Middle frontal gyrus (tissue), 1 donor: ENCODE measurements around the gene SLC33A1.
"Not testable (repeated sequence)": the region's sequence is repeated elsewhere in the genome, so short reads cannot be mapped to it uniquely, and the experiment has no call there.

Experiments
- DNase-seq: peaks from one replicate; pipeline ENCODE4 v3.0.0-alpha.2; 2015; ENCODE audit warnings: low spot score; ENCODE audit errors: extremely low spot score

SLC33A1 gene

DNA sequence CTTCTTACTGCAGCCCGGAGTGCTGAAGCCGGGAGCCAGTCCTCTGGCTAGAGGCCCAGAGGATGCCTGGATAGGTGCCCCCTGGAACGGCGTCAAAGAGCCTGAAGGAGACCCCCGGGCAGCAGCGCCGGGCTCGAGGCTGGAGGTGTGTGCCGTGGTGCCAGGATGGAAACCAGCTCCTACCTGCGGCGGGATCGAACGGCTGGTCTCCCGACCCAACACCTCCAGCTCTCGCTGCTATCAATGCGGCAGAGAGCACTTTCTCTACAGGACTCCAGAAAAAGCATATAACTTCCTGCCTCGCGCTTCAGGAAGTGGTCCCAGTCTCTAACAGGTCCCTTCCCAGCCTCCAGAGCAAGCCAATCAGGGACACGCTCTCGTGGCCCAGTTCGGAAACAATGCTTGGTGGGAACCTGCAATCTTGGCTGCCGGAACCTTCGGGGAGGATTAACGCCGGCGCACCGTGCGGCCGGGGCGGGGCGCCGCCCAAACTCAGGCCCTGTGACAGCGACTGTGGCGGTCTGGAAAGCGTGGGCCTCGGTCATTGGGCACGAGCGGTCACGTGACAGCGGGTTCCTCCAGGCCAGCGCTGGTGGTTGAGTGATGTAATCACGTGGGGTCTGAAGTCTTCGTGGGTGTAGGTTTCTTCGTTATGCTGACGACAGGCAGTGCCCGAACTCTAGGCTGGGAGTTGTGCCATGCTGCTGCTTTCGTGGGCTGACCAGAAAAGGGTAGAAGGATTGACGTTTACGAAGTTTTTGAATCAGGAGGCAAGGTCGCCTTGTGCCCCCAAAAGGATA is at the start of gene SLC33A1:
SLC33A1 (minus strand) TSS at position 287 of the 800 bp plus-strand sequence. CDS start 430 bp downstream, outside the sequence.
- peak; percentile 98 for DNase-seq

DNA sequence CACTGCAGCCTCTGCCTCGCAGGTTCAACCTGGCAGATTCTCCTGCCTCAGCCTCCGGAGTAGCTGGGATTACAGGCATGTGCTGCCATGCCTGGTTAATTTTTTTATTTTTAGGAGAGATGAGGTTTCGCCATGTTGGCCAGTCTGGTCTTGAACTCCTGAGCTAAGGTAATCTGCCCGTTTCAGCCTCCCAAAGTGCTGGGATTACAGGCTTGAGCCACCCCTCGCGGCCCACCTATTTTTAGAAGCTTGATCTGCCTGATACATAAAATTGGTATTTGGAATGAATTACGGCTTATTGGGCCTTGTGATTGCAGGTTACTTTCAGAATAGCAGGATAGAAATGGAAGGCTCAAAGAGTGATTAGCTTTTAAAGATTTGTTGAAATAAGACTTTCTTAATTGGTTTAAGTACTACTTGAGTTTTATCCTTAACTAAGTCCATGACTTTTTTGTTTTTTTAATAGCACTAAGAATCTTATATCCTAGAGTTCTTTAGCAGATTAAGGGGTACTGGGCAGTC is 41.2 kb upstream of the SLC33A1 start:
- DNase-seq: no peak

DNA sequence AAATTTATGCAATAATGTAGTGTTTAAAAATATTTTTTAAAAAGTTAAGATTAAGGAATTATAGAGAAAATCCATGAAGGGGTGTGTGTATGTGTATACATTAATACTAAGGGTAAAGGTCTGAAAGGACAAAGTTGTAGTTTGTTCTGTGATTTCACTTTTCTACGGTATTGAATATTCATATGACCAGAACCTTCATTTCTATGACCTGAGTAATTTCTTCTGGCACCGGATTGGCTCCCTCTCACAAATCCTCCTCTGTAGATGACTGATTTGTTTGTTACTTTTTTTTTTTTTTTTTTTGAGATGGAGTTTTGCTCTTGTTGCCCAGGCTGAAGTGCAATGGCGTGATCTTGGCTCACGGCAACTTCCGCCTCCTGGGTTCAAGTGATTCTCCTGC is 37.1 kb upstream of the SLC33A1 start:
- DNase-seq: no peak

DNA sequence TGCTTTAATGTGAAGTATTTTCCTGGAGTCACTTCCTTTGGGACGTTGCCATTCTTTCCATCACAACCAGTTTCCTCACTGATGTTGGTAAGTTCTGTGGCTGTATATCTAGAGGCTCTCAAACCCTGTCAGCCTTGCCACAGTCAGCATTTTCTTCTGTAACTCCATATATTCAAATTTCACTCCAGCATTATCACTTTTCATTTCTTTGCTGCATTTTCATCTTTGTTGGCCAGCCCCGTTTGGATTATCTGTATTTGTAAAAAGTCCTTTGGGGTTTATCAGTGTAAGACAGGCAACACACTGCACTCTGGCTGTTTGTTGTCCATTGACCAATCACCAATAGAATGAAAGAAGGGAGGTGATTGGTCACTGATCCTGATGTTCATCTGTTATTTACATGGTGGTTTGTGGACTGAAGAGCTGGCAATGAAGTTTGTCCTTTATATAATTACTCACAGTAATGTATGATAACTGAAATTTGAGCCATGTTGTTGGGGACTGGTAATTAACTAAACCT is 36.5 kb upstream of the SLC33A1 start:
- no peak for DNase-seq

DNA sequence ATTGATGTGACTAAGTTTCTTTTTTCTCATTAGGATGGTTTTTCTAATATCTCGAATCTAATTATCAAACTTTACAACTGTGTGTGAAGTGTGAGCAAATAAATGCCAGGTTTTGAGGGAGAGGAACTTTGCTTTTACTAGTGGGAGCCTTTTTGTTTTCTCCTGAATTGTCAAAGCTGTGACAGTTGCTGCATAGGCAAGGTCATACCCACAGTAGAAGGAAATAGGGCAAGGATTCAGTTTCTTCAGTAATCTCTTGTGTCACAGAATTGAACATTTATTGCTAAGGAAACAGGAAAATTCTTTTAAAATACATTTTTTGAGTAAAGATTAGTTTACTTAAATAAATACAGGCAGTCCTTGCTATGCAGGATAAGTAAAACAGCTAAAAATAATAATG is 35.7 kb upstream of the SLC33A1 start:
- no peak for DNase-seq

DNA sequence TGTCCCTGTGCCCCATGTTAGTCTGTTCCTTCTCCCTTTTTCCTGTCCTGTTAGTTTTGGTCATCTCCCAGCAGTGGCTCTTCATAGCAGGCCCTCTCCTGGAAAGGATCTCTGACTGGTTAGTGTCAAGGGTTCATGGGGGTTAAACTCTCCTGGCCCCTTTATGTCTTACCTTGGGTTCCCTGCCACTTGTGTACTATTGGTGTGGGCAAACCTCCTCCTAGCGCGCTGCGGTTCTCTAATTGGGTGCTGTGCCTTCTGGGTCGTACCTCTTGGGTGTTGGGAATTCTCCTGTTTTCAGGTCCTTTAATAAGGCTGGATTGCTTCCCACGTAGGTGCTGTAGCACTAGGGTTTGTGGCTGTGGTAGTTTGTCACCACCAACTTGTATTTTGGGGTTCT is 35.0 kb upstream of the SLC33A1 start:
- DNase-seq: no peak

DNA sequence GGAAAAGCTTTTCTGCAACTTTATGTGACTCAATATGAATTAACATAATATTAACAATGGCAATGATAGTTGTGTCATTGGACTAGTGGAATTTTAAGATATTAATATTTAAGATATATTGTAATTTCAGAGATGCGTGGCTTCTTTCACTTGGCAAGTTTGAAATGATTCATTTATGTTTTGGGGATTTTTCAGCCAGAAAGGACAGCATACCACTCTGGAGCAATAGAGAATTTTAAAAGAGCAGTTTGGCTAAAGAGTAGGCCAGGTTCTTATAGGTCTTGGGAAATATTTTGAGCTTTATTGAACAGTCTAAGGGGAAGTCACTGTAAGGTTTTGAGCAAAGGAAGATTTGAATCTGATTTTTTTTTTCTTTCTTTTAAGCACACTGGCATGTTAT is 32.7 kb upstream of the SLC33A1 start:
- no peak for DNase-seq

DNA sequence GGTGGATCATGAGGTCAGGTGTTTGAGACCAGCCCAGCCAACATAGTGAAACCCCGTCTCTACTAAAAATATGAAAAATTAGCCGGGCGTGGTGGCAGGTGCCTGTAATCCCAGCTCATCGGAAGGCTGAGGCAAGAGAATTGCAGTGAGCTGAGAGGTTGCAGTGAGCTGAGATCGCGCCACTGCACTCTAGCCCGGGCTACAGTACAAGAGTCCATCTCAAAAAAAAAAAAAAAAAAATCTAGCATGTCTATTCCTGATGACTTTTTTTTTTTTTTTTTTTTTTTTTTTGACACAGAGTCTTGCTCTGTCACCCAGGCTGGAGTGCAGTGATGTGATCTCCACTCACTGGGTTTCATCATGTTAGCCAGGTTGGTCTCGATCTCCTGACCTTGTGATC is 32.1 kb upstream of the SLC33A1 start:
- not testable (repeated sequence) for DNase-seq

DNA sequence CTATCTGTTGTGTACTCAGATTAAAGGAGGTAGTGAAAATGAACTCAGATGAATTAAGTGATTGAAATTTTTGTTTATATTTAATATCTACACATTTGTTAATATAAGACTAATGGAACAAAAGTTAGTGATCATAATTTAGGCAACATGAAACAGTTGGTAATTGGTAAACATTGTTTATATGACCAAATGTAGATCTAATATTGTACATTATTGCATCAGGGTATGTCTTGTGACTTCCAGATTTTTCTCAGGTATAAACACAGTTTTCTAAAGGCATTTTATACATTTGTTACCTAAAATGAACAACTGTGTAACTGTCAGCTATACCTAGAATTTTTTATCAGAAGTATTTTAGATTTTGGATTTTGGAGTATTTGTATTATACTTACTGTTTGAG is 31.1 kb upstream of the SLC33A1 start:
- no peak for DNase-seq

DNA sequence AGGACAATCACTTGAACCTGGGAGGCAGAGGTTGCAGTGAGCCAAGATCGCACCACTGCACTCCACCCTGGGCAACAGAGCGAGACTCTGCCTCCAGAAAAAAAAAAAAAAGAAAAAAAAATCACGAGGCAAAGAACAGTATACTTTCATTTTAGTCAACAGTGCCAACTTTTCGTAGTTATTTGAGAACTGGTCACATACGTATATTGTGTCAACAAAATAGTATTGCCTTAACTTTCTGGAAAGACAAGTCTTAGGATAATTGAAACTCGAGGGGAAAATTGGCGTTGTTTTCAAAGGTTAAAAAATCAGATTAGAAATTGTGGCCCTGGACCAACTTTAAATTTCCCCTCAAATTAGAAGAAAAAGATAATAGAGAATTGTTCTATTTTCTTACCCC is 30.1 kb upstream of the SLC33A1 start:
- no peak for DNase-seq

DNA sequence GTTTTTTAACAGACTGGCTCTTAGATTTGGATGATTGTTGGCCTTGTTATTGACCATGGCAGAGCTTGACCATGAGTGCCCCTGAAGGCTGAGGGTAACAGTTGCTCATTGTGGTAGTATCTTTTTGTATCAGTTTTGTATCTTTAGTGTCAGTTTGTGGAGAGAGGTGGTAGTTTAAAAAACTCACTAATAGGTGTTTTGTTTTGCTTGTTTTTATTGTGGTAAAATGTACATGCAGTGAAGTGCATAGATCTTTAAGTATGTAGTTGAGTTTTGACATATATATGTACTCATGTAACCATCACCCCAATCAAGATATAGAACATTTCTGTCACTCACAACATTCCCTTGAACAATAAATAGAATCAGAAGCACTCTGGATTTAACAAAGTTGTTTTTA is 26.1 kb upstream of the SLC33A1 start:
- no peak for DNase-seq

DNA sequence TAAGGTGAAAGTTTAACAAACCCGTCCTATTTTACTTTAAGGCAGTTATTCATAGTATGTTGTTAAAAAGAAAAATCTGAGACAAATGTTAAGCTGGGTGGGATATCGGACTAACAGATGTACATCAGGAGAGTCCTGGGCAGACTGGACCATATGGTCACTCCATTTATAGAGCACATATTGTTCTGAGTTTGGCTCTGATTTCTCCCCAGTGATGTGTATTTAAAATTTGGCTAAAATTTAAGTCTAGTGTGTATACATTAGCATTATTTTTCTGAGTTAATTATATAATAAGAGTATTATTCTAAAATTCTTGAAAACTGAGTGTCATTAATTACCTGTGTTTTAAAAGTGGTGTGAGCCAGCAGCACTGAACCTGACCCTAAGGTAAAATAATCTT is 22.3 kb upstream of the SLC33A1 start:
- DNase-seq: no peak

DNA sequence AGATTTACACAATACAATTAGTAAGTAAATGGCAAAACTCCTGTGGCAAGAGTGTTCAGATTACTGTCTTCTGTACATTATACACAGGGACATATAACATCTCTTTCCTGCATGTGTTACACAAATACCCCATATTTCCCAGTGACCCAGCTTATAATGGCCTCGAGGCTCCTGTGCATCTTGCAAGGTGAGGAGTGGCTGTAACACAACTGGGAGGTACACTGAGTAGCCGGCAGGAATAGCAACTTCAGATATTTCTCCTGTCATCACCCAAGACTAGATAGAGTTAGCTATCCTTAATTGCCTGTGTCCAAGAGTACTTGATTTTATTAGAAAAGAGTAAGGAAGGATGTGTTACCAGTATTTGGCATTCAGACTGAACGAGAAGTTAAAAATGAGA is 21.8 kb upstream of the SLC33A1 start:
- no peak for DNase-seq

DNA sequence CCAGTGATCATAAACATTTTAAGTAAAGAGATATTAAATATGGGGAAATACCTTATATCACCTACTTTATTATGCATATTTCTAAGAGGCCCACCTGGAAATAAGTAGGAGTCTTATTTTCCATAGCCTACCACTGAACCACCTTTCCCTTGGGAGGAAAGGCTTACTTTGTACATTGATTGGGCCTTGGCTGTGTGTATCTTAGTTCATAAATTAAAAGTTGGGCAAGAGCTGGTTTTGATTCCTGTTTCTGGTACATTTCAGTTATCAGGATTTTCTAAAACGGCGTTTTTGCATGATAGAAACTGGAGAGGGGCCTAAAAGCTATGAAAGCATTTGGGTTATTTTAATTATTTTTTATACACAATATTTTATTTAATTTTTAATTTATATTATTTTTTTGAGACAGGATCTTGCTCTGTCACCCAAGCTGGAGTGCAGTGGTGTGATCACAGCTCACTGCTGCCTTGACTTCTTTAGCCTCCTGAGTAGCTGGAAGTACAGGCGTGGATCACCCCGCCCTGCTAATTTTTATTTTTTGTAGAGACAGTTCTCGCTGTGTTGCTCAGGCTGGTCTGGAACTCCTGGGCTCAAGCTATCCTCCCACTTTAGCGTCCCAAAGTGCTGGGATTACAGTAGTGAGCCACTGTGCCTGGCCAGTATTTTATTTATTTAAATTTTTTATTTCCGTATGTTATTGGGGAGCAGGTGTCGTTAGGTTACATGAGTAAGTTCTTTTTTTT is 18.8 kb upstream of the SLC33A1 start:
- no peak for DNase-seq

DNA sequence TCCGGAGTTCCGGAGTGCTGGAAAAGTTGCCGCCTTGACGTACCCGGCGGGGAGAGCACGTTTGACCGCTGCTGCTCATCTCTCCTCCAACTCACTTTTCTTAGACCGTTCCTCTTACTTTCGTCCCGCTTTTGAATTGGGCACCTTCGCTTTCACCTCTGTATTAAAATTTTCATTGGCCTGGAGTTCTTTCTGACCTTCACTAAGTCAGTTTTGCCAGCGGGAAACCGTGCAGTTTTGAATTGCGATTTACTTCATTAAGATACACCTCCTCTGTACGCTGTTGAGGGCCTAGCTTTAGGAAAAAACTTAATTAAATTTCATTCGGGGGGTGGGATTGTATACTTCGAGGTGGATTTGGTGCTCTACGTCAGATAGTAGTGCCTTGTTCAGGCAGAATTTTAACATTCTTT is 17.5 kb upstream of the SLC33A1 start:
- DNase-seq: no peak

DNA sequence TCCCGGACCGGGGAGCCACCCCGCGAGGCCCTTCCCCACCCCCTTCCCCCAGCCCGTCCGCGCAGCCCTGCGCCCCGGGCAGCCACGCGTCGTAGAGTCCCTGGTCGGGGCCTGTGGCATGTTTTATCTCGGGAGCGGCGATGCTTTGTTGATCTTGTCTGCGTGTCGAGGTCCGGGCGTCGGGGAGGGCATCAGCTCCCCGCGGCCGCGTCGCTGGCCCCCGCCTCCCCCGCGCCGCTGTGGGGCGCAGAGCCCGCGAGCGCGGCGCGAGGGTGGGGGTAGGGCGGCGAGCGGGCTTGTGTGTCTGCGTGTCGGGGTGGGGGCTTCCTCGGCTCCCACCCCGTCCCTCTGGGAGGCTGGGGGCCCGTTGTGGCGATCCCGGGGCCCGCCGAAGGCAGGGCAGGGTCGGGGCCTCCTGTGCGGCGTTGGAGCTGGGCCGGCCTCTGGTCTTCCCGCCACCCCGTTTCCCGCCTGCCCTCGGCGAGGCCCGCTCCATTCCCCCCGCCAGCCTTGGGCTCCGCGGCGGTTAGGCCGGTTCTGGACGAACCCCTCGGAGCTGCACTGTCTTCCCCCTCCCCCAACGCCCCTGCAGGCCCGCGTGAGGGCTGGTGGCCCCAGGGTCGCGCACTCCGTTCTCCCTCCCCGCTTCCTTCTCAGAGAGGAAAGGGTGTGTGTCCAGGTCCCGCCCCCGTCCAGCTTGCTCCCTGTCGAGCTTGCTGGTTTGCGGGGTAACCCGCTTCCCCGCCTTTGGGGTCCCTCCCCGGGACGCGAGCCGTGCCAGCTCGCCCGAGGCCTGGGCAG is 16.9 kb upstream of the SLC33A1 start:
- no peak for DNase-seq

DNA sequence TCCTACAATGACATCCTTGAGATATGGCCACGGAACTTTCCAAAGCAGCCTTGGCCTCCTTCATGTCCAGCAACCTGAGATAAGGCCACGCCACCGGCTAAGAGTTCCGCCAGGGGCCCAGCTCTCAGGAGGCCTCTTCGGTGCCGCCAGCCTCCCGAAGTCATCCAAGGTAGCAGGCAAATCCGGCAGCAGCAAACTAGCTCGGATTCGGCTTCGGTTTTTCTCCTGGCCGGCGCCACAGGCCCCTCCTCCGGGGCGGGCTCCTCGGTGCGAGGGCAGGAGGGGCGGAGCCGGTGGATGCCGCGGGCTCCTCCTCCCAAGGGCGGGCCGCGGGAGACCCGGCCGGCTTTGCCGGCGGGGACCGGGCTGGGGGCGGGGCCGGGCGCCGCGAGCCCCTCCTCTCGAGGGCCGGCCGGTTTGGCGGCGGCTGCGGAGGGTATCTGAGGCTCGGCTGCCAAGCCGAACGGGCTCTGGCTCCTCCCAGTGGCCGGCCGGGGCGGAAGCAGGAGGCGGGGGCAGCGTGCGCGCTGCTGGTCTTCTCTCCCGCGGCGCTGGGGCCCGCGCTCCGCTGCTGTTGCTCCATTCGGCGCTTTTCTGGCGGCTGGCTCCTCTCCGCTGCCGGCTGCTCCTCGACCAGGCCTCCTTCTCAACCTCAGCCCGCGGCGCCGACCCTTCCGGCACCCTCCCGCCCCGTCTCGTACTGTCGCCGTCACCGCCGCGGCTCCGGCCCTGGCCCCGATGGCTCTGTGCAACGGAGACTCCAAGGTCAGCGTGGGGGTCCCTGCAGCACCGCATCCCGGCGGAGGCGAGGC is 16.1 kb upstream of the SLC33A1 start, which contains the start of gene GMPS:
GMPS (plus strand) TSS at position 518 of the 812 bp plus-strand sequence; CDS start at position 739, 221 bp downstream.
- DNase-seq: peak; percentile 91

DNA sequence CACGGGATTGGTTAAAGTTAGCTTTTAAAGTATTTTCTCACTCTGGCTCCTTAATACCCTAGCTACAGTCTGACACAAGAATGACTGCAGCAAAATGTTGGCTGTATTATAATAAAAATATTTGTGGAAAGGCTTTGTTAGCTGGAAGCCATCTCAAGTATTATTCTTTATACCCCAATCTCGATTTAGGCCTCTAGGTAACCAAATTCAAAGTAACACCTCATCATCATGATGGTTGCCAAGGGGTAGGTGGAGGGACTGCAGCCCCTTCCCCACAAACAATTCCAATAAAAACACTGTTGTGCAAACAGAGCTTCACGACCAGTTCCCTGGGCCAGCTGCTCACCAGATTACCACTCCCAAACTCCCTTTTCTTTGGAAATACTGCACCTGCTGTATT is 15.5 kb upstream of the SLC33A1 start:
- no peak for DNase-seq

DNA sequence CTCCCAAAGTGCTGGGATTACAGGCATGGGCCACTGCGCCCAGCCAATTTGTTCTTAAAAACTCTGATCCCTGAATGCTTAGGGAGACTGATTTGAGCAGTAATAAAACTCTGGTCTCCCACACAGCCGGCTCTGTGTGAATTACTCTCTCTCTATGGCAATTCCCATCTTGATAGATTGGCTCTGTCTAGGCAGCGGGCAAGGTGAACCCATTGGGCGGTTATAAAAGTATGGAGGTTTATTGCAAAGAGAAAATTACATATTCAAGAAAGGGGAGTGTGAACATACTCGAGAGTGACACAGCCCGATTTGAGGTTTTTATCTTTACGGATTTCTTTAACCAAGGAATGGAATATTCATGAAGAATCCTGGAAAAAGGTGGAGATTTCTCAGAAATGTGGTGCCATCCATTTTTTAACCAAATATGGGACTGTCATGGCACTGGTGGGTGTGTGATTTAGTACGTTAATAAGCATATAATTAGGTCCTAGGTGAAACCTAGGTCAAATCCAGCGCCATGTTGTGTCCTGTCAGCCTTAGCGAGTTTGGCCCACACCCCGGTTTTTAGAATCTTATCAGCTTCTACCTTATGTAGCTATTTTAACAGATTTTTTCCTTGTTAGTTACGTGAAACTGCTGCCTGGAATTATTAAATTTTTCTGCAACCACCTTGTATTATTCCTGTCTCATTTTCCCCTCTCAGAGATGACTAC is 9.0 kb upstream of the SLC33A1 start:
- DNase-seq: no peak
